ENCODE data around the gene ACAT2. TPM values are rescaled to one million over a fixed set of nuclear protein-coding genes. Genes with fewer than 3 reads are reported as not detected.
A peak's percentile ranks its signal among the peaks of the same experiment; 100 is the strongest.

ACAT2 gene
- total RNA-seq, 1 donor from 2014 or later, result 108 TPM

GRCh38 chr6:159760602-159761057 lies 1.2 kb upstream of the ACAT2 start:
- Mint-ChIP-seq H3K4me3 (ENCODE audit: low read depth) (peak overlapping the region; percentile 87), H3K9me3 (no peaks in the 10 kb centered on the region), H3K36me3 (ENCODE audit: low read depth) (peaks cover 60% of the 10 kb centered on the region), H3K4me1 (ENCODE audit: low read depth) (peaks cover 38% of the 10 kb centered on the region), H3K27ac (peak overlapping the region; percentile 93), H3K27me3 (ENCODE audit: low read depth) (no peaks in the 10 kb centered on the region)
- intact Hi-C loops (cut with micrococcal nuclease), result no loop called here
- no peak for DNase-seq (ENCODE audit: low spot score)

- Mint-ChIP-seq H3K9me3 (no peaks in the 10 kb centered on the region), H3K27ac (peak overlapping the region; percentile 93), H3K27me3 (ENCODE audit: low read depth) (no peaks in the 10 kb centered on the region), H3K36me3 (ENCODE audit: low read depth) (peaks cover 60% of the 10 kb centered on the region), H3K4me3 (ENCODE audit: low read depth) (peak overlapping the region; percentile 87), H3K4me1 (ENCODE audit: low read depth) (peaks cover 40% of the 10 kb centered on the region)
- intact Hi-C loops (cut with micrococcal nuclease), result no loop called here
- no peak for DNase-seq (ENCODE audit: low spot score)
Measured at GRCh38 chr6:159761129-159761872, 544 bp upstream of the ACAT2 start.

- Mint-ChIP-seq H3K36me3 (ENCODE audit: low read depth) (peaks cover 61% of the 10 kb centered on the region), H3K4me1 (ENCODE audit: low read depth) (peaks cover 46% of the 10 kb centered on the region), H3K4me3 (ENCODE audit: low read depth) (peak overlapping the region; percentile 93), H3K27me3 (ENCODE audit: low read depth) (no peaks in the 10 kb centered on the region), H3K9me3 (no peaks in the 10 kb centered on the region), H3K27ac (peak overlapping the region; percentile 90)
- peak; percentile 24 for DNase-seq (ENCODE audit: low spot score)
- intact Hi-C loops (cut with micrococcal nuclease), result loop anchor here (1.0 kb wide), 3 partner anchors 27 to 69 kb away; partner anchors contain the start of genes SOD2 and TCP1
Measured at GRCh38 chr6:159762681-159763293, 942 bp downstream of the ACAT2 start.

GRCh38 chr6:159766906-159767305 lies 5.1 kb downstream of the ACAT2 start:
- Mint-ChIP-seq H3K4me3 (ENCODE audit: low read depth) (no peak overlapping the region), H3K9me3 (peaks cover 3% of the 10 kb centered on the region), H3K27me3 (ENCODE audit: low read depth) (no peaks in the 10 kb centered on the region), H3K36me3 (ENCODE audit: low read depth) (peaks cover 81% of the 10 kb centered on the region), H3K27ac (peak overlapping the region; percentile 66), H3K4me1 (ENCODE audit: low read depth) (peaks cover 26% of the 10 kb centered on the region)
- no peak for DNase-seq (ENCODE audit: low spot score)
- intact Hi-C loops (cut with micrococcal nuclease), result no loop called here

GRCh38 chr6:159769470-159769869 lies 7.6 kb downstream of the ACAT2 start:
- peak overlapping the region; percentile 53 for H3K27ac Mint-ChIP-seq
- intact Hi-C loops (cut with micrococcal nuclease), result no loop called here

GRCh38 chr6:159772196-159772595 lies 10.4 kb downstream of the ACAT2 start:
- Mint-ChIP-seq H3K4me1 (ENCODE audit: low read depth) (peaks cover 5% of the 10 kb centered on the region), H3K27ac (no peak overlapping the region), H3K36me3 (ENCODE audit: low read depth) (peaks cover 84% of the 10 kb centered on the region), H3K9me3 (peaks cover 3% of the 10 kb centered on the region), H3K4me3 (ENCODE audit: low read depth) (no peak overlapping the region), H3K27me3 (ENCODE audit: low read depth) (no peaks in the 10 kb centered on the region)
- intact Hi-C loops (cut with micrococcal nuclease), result no loop called here
- no peak for DNase-seq (ENCODE audit: low spot score)

More at GRCh38 chr6:159769470-159769869, 7.6 kb downstream of the ACAT2 start:
- H3K9me3 Mint-ChIP-seq, result peaks cover 3% of the 10 kb centered on the region
- no peak overlapping the region for H3K4me3 Mint-ChIP-seq (ENCODE audit: low read depth)
- H3K27me3 Mint-ChIP-seq (ENCODE audit: low read depth), result no peaks in the 10 kb centered on the region
- DNase-seq (ENCODE audit: low spot score), result no peak
- H3K4me1 Mint-ChIP-seq (ENCODE audit: low read depth), result peaks cover 21% of the 10 kb centered on the region
- H3K36me3 Mint-ChIP-seq (ENCODE audit: low read depth), result peaks cover 84% of the 10 kb centered on the region

- Mint-ChIP-seq H3K4me3 (ENCODE audit: low read depth) (no peak overlapping the region), H3K27me3 (ENCODE audit: low read depth) (no peaks in the 10 kb centered on the region), H3K36me3 (ENCODE audit: low read depth) (peaks cover 87% of the 10 kb centered on the region), H3K27ac (no peak overlapping the region), H3K4me1 (ENCODE audit: low read depth) (peaks cover 12% of the 10 kb centered on the region), H3K9me3 (no peaks in the 10 kb centered on the region)
- intact Hi-C loops (cut with micrococcal nuclease), result no loop called here
- DNase-seq (ENCODE audit: low spot score), result no peak
Measured at GRCh38 chr6:159777240-159777904, 15.5 kb downstream of the ACAT2 start.

- Mint-ChIP-seq H3K27me3 (ENCODE audit: low read depth) (no peaks in the 10 kb centered on the region), H3K4me1 (ENCODE audit: low read depth) (peaks cover 19% of the 10 kb centered on the region), H3K4me3 (ENCODE audit: low read depth) (no peak overlapping the region), H3K27ac (no peak overlapping the region), H3K36me3 (ENCODE audit: low read depth) (peaks cover 93% of the 10 kb centered on the region), H3K9me3 (no peaks in the 10 kb centered on the region)
- DNase-seq (ENCODE audit: low spot score), result no peak
- intact Hi-C loops (cut with micrococcal nuclease), result no loop called here
Measured at GRCh38 chr6:159778131-159778530, 16.3 kb downstream of the ACAT2 start.

GRCh38 chr6:159778542-159779103 lies 16.8 kb downstream of the ACAT2 start:
- H3K27ac Mint-ChIP-seq, result no peak overlapping the region
- no peaks in the 10 kb centered on the region for H3K27me3 Mint-ChIP-seq (ENCODE audit: low read depth)
- no peak overlapping the region for H3K4me3 Mint-ChIP-seq (ENCODE audit: low read depth)
- peaks cover 92% of the 10 kb centered on the region for H3K36me3 Mint-ChIP-seq (ENCODE audit: low read depth)
- H3K9me3 Mint-ChIP-seq, result no peaks in the 10 kb centered on the region
- intact Hi-C loops (cut with micrococcal nuclease), result no loop called here
- H3K4me1 Mint-ChIP-seq (ENCODE audit: low read depth), result peaks cover 19% of the 10 kb centered on the region
- DNase-seq (ENCODE audit: low spot score), result no peak

GRCh38 chr6:159788276-159788675 lies 26.4 kb downstream of the ACAT2 start:
- Mint-ChIP-seq H3K27me3 (ENCODE audit: low read depth) (no peaks in the 10 kb centered on the region), H3K36me3 (ENCODE audit: low read depth) (peaks cover 73% of the 10 kb centered on the region), H3K4me3 (ENCODE audit: low read depth) (peak overlapping the region; percentile 96), H3K27ac (peak overlapping the region; percentile 86), H3K9me3 (no peaks in the 10 kb centered on the region), H3K4me1 (ENCODE audit: low read depth) (peaks cover 45% of the 10 kb centered on the region)
- intact Hi-C loops (cut with micrococcal nuclease), result loop anchor here (2.0 kb wide), 1 partner anchor 181 kb away; the partner anchor contains the start of gene IGF2R
- DNase-seq (ENCODE audit: low spot score), result no peak

GRCh38 chr6:159788753-159789376 lies 27.0 kb downstream of the ACAT2 start:
- DNase-seq (ENCODE audit: low spot score), result peak; percentile 16
- H3K27me3 Mint-ChIP-seq (ENCODE audit: low read depth), result no peaks in the 10 kb centered on the region
- intact Hi-C loops (cut with micrococcal nuclease), result loop anchor here (1.0 to 2.0 kb wide), 4 partner anchors 27 to 180 kb away; partner anchors contain the start of genes ACAT2, IGF2R and WTAP
- no peaks in the 10 kb centered on the region for H3K9me3 Mint-ChIP-seq
- peaks cover 74% of the 10 kb centered on the region for H3K36me3 Mint-ChIP-seq (ENCODE audit: low read depth)
- H3K4me3 Mint-ChIP-seq (ENCODE audit: low read depth), result peak overlapping the region; percentile 96
- H3K4me1 Mint-ChIP-seq (ENCODE audit: low read depth), result peaks cover 44% of the 10 kb centered on the region
- peak overlapping the region; percentile 86 for H3K27ac Mint-ChIP-seq

Measured in activated T-helper 2 cell treated with anti-CD3 and anti-CD28 coated beads, Interferon-gamma antibody, Interleukin-2, Interleukin-4, amounts not matched to agents 10 μg/mL and 5 μg/mL and 100 μg/mL, durations not matched to agents 14 hours and 24 hours and 36 hours (primary cell).